M059J (cell line): Measurements from ENCODE around the gene KIF27. TPM values are rescaled to one million over a fixed set of nuclear protein-coding genes. Genes with fewer than 3 reads are reported as not detected.
"Not testable (repeated sequence)": the region's sequence is repeated elsewhere in the genome, so short reads cannot be mapped to it uniquely, and the experiment has no call there.

Source experiments
- DNase-seq: peaks from one replicate; pipeline ENCODE4 v3.0.0-alpha.2; 2012; ENCODE audit warnings: low read depth
- total RNA-seq: library from RNA; depleted of rRNA; stranded (reverse); fragments of >200 nt; shearing (Covaris generic); gene quantifications from 2 replicates; pipeline ENCODE4 v1.2.3, GENCODE V29; 2014

Gene KIF27
- total RNA-seq, 1 experiment from 2014 or later = 2.3 TPM

DNA sequence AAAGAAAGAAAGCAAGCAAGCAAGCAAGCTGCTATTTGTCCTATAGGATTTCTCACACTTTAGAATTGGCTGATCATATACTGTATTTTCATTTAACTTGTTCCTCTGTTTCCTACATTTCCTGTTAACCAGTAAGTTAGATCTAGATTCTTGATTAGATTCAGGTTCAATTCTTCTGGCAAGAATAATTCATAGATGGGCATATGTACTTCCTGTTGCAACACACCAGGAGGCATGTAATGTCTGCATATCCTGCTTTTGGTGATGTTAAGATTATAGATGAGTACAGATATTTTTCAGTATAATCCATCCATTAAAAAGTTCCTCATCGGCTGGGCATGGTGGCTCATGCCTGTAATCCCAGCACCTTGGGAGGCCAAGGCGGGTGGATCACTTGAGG lies 10.8 kb upstream of the KIF27 start:
- DNase-seq = no peak

DNA sequence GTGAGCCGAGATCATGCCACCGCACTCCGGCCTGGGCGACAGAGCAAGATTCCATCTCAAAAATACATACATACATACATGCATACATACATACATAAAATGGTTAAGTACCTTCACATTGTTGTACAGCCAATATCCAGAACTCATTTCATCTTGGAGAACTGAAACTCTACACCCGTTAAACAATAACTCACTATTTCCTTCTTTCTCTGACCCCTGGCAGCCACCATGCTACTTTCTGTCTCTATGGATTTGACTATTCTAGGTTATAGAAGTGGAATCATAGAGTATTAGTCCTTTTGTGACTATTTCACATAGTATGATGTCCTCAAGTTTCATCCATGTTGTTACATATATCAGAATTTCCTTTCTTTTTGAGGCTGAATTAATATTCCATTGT lies 9.6 kb upstream of the KIF27 start:
- DNase-seq = no peak

DNA sequence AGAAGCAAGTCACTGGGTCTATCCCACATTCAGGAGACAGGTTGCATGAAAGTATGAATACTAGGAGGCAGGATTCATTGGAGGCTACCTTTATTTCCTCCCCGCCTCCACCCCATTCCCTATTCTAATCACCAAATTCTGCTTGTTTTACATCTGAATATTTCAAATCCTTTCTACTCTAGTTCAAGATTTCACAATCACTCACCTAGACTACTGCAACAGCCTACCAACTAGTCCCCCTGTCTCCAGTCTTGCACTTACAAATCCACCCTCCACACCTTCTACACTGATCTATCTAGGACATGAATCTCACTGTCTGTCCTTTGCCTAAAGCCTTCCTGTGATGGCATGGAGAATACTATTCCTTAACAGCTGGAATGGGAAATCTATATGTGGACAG lies 6.4 kb upstream of the KIF27 start:
- DNase-seq = no peak

DNA sequence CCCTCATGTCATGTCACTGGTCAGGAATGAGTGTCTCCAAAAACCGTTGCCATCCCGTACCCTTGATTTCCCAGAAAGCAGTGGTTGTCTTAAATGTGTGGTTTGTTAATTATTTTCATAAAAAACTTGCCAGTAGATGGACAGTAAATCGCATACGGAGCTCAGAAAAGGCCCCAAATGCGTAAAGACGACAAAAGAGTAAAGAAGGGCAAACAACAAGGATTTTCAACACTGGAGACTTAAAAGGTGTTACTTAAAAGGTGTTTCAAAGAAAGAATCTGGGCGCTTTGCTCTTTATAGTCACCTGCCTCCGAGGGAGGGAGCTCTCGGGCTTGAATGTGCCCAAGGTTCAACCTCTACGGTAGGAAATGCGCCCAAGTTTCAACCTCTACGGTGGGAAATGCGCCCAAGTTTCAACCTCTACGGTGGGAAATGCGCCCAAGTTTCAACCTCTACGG lies 734 bp downstream of the KIF27 start:
- DNase-seq = peak; percentile 71

DNA sequence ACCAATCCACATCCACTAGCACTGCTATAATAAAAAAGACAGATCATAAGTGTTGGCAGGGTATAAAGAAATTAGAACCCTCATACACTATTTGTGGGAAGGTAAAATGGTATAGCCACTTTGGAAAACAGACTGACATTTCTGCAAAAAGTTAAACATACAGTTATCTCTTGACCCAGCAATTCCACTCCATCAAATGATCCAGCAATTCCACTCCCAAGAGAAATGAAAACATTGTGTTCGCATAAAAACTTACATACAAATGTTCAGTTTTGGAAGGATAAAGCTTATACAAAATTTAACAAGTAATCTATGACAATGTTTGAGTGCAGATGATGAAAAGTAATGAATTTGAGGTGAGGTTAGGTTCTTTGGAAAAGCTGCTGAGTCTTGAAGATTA lies 2.1 kb downstream of the KIF27 start:
- DNase-seq = no peak

DNA sequence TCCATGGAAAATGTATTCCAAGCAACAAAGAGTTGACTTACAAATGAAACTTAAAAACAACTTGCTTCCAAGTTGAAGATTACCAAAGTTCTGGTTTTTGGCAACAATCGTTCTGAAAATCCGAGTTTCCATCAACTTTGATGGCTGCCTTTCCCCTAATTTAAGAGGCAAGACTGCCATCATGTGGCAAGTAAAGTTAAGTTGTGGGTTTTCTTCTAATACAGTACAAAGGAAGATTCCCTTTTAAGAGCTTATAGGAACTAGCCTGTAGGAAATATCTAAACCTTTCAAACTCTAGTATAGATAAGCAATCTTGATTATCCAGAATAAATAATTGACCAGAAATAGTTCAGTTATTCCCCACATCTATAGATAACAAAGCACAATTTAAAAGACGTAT lies 9.0 kb downstream of the KIF27 start:
- peak; percentile 38 for DNase-seq

DNA sequence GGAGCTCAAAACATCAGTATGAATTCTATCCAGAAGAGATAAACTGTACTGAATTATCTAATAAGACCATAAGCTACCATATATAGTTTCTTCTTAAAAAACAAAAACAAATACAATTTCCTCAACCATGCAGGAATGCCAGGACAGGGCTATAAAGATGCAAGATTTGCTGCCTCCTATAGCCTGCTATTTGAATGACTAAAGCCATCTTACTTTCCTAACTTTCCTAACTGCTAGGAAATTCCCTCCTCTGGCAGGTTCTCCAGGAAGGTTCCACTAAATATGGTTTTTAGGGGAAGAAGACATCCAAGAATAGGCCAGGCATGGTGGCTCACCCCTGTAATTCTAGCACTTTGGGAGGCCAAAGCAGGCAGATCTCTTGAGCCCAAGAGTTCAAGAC lies 15.1 kb downstream of the KIF27 start:
- DNase-seq = no peak

DNA sequence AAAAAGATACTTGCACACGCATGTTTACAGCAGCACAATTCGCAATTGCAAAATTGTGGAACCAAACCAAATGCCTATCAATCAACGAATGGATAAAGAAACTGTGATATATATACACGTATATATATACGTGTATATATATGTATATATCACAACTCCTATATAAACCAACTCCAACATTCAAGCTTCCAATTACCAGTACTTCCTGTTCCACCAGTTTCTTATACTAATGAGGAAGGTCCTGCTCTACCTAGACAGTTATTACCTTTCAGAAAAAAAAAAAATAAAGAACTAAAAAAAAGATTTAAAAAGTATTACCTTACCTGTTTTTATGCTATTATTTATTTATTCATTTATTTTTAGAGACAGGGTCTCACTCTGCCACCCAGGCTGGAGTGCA lies 20.6 kb downstream of the KIF27 start:
- not testable (repeated sequence) for DNase-seq

DNA sequence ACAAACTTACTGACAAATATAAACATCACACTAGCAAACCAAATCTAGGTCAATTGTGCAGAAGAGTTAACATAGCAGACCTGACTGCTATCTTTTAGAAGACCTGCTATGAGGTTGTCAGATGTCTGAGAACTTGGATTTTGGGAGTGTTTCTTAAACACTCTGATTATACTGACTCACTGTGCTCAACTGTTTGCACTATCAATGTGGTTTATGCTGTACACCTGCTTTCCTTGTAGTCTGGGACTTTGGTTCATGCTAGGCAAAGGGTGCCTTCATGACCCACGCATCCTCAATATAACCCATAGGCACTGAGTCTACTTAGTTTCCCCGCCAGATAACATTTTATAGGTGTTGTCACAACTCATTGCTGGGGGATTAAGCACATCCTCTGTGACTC lies 26.9 kb downstream of the KIF27 start:
- peak; percentile 4 for DNase-seq

DNA sequence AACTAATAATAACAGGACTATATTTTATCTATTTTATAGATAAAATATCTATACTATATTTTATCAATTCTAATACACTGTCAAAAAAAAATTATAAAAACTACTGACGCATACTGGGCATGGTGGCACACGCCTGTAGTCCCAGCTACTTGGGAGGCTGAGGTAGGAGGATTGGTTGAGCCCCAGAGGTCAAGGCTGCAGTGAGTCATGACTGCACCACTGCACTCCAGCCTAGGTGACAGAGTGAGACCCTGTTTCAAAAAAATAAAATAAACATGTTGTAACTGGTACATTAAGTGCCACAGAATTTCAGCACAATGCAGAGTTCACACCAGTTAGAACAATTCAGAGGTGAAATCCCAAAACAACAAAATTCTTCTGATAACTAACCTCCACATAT lies 34.7 kb downstream of the KIF27 start:
- DNase-seq = peak; percentile 5

DNA sequence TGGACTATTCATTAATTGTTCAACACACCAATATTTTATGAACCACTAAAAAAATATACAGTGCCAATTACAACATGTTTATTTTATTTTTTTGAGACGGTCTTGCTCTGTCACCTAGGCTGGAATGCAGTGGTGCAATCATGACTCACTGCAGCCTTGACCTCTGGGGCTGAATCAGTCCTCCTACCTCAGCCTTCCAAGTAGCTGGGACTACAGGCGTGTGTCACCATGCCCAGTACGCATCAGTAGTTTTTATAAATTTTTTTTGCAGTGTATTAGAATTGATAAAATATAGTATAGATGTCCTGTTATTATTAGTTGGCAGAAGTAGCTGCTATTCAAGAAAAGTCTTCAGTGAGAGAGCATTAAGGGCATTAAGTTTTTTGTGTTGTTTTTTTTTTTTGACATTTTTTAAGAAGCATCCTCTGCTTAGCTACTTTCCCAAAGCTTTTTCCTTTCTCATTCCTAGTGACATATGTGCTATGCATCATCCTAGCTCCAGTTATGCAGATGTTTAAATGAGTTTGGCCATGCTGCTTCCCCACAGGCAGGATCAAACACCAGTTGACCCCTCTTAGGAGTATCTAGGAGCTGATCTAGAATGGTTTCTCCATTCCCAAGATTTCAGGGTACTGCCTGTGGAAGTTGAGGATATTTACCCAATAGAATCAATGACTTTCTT lies 35.5 kb downstream of the KIF27 start:
- DNase-seq = peak; percentile 95

DNA sequence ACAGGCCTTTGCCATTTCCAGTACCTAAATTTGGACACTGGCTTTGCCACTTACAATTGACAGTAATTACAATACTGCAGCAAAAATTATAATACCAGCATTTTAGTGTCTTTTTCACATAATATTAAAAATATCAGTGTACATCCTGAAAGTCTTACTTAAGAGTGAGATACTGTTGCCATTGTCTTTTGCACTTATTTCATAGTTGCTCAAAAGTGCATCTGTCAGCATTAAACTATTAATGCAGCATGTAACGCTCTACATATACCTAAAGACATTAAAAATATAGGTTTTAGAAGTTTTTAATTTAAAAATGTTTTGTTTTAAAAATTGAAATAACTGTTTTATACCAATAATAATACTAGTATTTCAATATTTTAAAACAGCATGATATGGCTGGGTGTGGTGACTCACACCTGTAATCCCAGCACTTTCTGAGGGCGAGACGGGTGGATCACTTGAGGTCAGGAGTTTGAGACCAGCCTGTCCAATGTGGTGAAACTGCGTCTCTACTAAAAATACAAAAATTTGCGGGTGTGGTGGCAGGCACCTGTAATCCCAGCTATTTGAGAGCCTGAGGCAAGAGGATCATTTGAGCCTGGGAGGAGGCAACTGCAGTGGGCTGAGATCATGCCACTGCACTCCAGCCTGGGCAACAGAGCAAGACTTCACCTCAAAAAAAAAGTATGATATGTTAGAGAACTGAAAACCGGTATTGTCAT lies 39.4 kb downstream of the KIF27 start:
- peak; percentile 54 for DNase-seq

DNA sequence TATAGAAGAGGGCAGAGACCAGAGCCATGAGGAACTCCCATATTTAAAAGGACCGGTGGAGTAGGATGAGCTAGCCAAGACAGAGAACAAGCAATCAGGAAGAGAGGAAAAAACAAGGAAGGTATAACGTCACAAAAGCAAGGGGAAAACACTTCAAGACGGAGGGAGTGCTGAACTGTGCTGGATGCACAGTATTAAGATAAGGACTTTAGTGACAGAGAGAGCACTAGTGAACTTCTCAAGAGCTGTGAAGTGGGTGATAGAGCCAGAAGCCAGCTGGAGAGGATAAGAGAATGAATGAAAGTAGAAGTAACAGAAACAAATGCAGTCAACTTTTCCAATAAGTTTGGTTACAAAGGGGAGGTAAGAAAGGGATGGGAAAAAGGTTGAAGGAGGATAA lies 45.7 kb downstream of the KIF27 start:
- DNase-seq = not testable (repeated sequence)

DNA sequence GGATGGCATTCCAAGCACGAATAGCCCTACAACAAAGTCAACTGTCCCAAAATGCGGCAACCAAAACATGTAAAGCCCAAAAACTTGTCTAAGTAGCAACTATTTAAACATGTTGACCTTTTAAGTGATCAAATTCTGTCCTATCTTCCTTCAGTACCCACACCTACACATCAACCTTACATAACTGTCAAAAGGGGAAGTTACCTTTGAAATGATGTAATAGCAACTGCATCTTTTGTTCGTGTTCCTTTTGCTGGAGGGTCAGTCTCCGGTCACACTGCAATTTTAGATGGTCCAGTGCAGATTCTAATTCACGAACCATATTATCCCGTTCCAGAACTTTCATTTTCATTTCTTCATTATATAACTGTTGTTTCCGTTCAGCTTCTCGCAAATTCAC lies 71.3 kb downstream of the KIF27 start:
- not testable (repeated sequence) for DNase-seq

DNA sequence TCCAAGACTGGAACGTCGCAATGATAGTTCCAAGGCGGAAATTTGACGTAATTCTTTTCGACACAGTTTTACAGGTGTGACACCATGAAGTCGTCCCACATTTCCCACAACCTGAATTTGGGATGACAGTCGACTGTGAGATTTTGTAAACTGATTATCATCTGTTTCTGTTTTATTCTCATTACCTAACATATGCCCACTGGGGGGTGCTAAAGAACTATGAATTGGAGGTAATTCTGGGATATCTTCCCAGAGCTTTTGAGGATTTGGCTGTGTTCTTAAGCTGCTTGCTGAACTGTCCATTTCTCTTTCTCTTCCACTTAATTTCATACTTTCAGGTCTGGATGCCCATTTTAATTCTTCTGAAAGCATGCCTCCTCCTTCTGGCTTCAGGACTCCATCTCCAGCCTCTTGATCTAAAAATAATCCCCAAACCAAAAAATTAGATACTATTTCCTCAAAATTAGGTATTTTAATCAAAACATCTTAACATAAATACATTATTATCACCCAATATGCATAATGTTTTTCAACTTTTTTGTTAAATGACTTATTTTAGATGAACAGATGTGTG lies 84.1 kb downstream of the KIF27 start:
- not testable (repeated sequence) for DNase-seq

DNA sequence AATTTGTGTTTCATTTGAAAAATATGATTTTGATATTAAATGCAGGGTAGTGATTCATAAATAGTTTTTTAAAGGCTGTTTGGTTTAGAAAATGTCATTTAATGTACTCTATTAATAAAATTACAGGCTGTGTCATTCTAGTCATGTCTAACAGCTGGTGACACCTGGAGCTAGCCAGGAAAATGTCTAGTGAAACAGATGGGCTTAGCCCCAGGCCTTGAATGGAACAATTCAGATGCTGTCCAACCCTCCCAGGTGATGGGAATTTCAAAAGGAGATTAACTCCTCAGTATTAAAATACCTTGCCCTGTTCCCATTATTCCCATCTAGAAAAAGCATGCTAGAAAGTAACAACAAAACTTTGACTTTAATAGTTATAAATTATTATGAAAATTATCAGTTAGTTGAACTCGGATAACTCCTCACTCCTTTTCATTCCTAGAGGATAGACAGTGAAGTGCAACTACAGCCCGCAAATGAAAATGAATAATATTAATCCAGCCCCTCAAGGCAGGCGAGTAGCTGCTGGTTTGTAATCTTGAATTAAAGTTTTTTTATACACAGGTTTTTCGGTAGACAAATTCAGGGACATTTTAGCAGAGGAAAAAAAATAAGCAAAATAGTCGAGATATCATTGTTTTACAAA lies 90.7 kb downstream of the KIF27 start:
- DNase-seq = not testable (repeated sequence)

DNA sequence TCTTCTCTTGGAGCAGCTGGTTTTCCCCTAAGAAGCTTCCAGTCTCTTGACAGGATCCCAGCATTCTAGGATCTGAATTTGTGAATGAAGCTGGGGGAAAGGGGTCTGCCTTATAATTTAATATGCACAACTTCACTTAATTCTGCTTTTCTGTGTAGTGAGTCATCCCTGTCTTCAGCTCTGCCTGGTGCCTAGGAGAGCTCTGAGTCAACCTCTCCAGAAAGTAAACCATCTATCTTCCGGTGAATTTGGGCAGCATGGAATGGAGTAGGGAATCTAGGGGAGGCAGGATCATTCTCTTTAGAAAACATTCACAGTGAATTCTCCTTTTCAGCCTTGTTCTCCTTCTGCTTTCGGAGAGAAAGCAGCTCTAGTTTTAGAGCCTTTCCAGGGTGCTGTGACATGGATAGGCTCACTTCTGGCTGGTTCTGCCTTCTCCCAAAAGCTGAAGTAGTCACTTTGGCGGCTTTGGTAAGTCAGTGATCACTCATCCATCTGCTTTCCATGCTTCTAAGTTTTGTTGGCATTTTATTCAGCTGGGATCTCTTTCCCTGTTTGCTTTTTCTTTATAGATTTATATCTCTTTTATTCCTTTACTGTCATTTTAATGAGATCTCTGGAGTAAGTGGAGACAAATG lies 96.1 kb downstream of the KIF27 start:
- DNase-seq = peak; percentile 79

DNA sequence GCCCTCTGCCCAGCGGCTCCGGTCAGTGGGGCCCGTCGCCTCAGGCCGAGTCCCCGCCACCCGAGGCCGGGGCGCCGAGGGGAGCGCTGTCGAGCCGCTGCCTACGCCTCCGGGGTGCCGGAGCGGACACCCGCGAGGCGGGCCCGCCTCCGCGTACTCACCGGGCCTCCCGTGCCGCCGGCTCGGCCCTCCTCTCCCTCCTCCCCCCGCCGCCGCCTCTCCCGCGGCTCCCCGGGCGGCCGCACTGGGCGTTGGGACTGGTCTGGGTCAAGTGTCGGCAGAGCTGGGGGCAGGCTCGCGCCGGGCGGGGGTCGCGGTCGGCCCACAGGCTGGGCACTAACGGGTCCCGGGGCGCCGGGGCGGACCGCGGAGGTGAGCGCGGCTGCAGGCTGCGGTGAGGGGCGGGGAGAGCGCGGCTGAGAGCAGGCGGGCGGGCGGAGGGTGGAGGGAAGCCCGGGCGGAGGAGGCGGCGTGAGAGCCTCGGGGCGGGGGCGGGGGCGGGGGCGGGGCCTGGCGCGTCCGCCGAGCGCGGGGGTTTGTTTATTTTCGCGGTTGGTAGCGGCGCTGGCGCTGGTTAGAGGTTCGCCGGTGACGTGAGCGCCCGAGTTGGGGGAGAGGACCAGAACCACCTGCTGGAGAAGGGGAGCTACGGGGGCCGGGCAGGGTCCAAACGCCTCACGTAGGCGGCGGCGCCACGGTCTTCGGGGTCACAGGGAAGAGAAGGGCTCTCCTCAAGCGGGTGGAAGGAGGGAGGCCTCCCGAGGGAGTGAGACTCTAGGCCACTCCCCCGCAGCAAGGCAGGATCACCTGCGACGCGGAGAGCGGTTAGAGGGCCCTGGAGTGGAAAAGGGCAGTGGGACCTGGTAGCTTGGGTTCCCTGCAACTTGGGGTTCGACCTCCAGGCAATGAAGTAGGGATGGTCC lies 103.6 kb downstream of the KIF27 start, which contains the start of gene GKAP1:
GKAP1 (minus strand) TSS at position 414 of the 923 bp plus-strand sequence. CDS start 11,252 bp downstream, outside the sequence.
- peak; percentile 61 for DNase-seq

DNA sequence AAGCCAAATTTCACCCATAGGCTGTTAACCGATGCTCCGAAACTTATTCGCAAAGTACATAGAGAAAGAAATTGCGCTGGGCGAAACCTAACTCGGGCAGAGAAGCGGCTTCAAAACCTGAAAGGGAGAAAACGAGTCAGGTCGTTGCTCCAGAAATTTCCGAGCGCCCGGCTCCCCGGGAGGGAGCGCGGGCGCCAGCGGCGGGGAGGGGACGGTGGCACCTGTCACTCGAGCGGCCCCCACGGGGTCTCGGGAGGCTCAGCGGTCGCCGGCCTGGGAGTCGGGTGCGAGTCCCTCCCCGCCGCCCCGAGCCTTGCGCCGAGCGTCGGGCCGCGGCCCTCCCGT lies 104.2 kb downstream of the KIF27 start:
- DNase-seq = peak; percentile 26

DNA sequence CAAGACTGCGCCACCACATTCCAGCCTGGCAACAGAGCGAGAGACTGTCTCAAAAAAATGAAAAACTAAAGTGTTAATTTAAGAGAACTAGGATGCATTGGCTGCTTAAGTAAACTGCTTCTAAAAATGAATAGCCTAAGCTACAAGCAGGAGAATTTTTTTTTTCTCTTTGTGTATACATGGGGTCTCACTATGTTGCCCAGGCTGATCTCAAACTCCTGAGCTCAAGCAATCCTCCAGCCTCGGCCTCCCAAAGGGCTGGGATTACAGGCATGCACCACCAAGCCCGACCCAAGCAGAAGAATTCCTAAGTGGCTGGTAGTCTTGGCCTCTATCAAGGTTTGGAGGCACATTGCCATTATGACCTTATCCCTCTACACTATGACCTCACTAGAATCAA lies 106.1 kb downstream of the KIF27 start:
- DNase-seq = not testable (repeated sequence)

DNA sequence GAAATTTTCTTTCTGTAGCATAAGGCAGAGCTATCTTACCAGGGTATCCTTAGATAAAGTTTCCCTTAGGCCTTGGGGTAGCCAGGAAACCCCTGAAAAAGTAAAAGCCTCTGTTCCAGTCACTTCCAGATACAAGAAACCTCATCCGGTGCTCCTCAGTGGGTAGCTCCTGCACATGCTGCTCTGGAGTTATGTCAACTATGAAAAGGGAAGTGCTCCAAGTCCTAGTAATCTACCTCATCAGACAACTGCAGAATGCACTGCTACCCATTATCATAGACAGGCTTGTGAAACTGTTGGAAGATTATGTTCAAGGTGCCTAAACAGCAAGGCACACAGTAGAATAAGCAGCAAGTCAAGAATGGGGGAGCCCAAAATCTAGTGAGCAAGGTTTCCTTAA lies 112.0 kb downstream of the KIF27 start:
- DNase-seq = not testable (repeated sequence)
